ENCODE results near the gene AHI1.

AHI1 gene

DNA sequence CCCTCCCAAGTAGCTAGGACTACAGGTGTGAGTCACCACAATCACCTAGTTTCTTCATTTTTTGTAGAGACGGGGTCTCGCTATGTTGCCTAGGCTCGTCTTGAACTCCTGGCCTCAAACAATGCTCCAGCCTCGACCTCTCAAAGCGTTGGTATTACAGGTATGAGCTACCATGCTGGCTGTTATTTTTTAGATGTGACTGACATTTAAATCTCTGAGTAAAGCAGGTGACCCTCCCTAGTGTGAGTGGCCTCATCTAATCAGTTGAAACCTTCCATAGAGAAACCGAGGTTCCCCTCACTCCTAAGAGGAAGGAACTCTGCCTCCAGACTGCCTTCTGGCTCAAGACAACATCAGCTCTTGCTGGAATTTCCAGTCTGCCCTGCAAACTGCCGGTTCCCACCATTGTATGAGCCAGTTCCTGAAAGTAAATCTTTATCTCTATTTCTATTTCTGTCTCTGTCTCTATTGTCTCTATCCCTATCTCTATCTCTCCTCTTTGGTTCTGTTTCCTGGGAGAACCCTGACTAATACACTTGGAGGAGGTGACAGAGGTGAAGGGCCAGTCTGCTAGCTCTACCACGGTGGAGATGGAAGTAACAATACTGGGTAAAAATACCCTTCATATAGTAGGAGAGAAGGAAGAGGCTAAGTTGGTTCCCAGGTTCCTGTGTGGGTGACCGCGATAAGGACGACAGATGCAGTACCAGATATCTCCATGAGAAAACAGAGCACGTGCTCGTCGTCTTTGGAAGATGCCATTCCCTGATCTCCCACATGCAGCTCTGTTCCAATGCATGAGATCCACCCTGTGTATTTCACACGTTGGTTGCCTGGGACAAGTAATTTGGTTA is 235.4 kb downstream of the AHI1 start:
- Histone ChIP-seq H3K4me1 (ENCODE audit: control insufficient read depth, insufficient read depth, low read length, poor library complexity, severe bottlenecking) (peaks cover 6% of the 10 kb centered on the region), H3K36me3 (ENCODE audit: control insufficient read depth, insufficient read depth, low read length) (no peaks in the 10 kb centered on the region), H3K9me3 (ENCODE audit: control insufficient read depth, low read length) (no peaks in the 10 kb centered on the region), H3K27ac (ENCODE audit: low read depth, low read length, severe bottlenecking) (peak overlapping the region; percentile 41), H3K4me3 (ENCODE audit: extremely low read depth, insufficient read depth, low read length, poor library complexity, severe bottlenecking) (no peak overlapping the region)
- WGBS, 2 experiments (ENCODE audit: insufficient coverage in 2 of 2), result 93 to 95% methylated on average over 11 to 13 of the region's 15 CpGs

DNA sequence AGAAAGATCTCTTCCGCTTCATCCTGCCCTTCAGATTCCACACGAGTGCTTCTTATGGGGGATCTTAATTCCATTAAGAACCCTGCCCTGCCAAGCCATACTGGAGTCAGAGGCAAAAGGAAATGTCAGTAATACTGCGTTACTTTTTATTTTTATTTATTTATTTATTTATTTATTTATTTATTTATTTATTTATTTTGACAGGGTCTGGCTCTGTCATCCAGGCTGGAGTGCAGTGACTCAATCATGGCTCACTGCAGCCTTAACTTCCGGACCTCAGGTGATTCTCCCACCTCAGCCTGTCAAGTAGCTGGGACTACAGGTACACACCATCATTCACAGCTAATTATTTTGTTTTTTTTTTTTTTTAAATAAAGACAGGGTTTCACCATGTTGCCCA is 236.9 kb downstream of the AHI1 start:
- WGBS, 2 experiments (ENCODE audit: insufficient coverage in 2 of 2), result 89 to 90% methylated on average over 3 of the region's 4 CpGs
- no peak overlapping the region for H3K27ac ChIP-seq (ENCODE audit: low read depth, low read length, severe bottlenecking)
- H3K4me1 ChIP-seq (ENCODE audit: control insufficient read depth, insufficient read depth, low read length, poor library complexity, severe bottlenecking), result peaks cover 6% of the 10 kb centered on the region
- no peak overlapping the region for H3K4me3 ChIP-seq (ENCODE audit: extremely low read depth, insufficient read depth, low read length, poor library complexity, severe bottlenecking)
- H3K9me3 ChIP-seq (ENCODE audit: control insufficient read depth, low read length), result no peaks in the 10 kb centered on the region
- H3K36me3 ChIP-seq (ENCODE audit: control insufficient read depth, insufficient read depth, low read length), result no peaks in the 10 kb centered on the region

GRCh38 chr6:135258970-135259369 is 238.6 kb downstream of the AHI1 start:
- Histone ChIP-seq H3K4me3 (ENCODE audit: extremely low read depth, insufficient read depth, low read length, poor library complexity, severe bottlenecking) (no peak overlapping the region), H3K9me3 (ENCODE audit: control insufficient read depth, low read length) (no peaks in the 10 kb centered on the region), H3K4me1 (ENCODE audit: control insufficient read depth, insufficient read depth, low read length, poor library complexity, severe bottlenecking) (peaks cover 6% of the 10 kb centered on the region), H3K36me3 (ENCODE audit: control insufficient read depth, insufficient read depth, low read length) (no peaks in the 10 kb centered on the region), H3K27ac (ENCODE audit: low read depth, low read length, severe bottlenecking) (no peak overlapping the region)
- WGBS, 2 experiments (ENCODE audit: insufficient coverage in 2 of 2), result 82 to 89% methylated on average over 4 to 5 of the region's 6 CpGs

GRCh38 chr6:135257631-135258405 is 239.7 kb downstream of the AHI1 start:
- no peaks in the 10 kb centered on the region for H3K36me3 ChIP-seq (ENCODE audit: control insufficient read depth, insufficient read depth, low read length)
- H3K4me1 ChIP-seq (ENCODE audit: control insufficient read depth, insufficient read depth, low read length, poor library complexity, severe bottlenecking), result peaks cover 12% of the 10 kb centered on the region
- H3K4me3 ChIP-seq (ENCODE audit: extremely low read depth, insufficient read depth, low read length, poor library complexity, severe bottlenecking), result no peak overlapping the region
- H3K27ac ChIP-seq (ENCODE audit: low read depth, low read length, severe bottlenecking), result no peak overlapping the region
- WGBS, 2 experiments (ENCODE audit: insufficient coverage in 2 of 2), result 80 to 100% methylated on average over 1 of the region's 2 CpGs
- H3K9me3 ChIP-seq (ENCODE audit: control insufficient read depth, low read length), result no peaks in the 10 kb centered on the region

- Histone ChIP-seq H3K4me1 (ENCODE audit: control insufficient read depth, insufficient read depth, low read length, poor library complexity, severe bottlenecking) (peaks cover 14% of the 10 kb centered on the region), H3K4me3 (ENCODE audit: extremely low read depth, insufficient read depth, low read length, poor library complexity, severe bottlenecking) (no peak overlapping the region), H3K27ac (ENCODE audit: low read depth, low read length, severe bottlenecking) (no peak overlapping the region), H3K36me3 (ENCODE audit: control insufficient read depth, insufficient read depth, low read length) (no peaks in the 10 kb centered on the region), H3K9me3 (ENCODE audit: control insufficient read depth, low read length) (no peaks in the 10 kb centered on the region)
- 75% methylated on average over 3 of the region's 4 CpGs; no CpG with 5 or more reads in 1 of the 2 experiments for WGBS, 2 experiments (ENCODE audit: insufficient coverage in 2 of 2)
Observed at GRCh38 chr6:135256866-135257265, 240.7 kb downstream of the AHI1 start.

GRCh38 chr6:135254471-135254870 is 243.1 kb downstream of the AHI1 start:
- whole genome bisulfite sequencing, 2 experiments (ENCODE audit: insufficient coverage in 2 of 2), result no CpG with 5 or more reads among the region's 1 CpG
- Histone ChIP-seq H3K27ac (ENCODE audit: low read depth, low read length, severe bottlenecking) (no peak overlapping the region), H3K9me3 (ENCODE audit: control insufficient read depth, low read length) (no peaks in the 10 kb centered on the region), H3K4me1 (ENCODE audit: control insufficient read depth, insufficient read depth, low read length, poor library complexity, severe bottlenecking) (peaks cover 37% of the 10 kb centered on the region), H3K36me3 (ENCODE audit: control insufficient read depth, insufficient read depth, low read length) (no peaks in the 10 kb centered on the region), H3K4me3 (ENCODE audit: extremely low read depth, insufficient read depth, low read length, poor library complexity, severe bottlenecking) (no peak overlapping the region)

GRCh38 chr6:135251498-135252441 is 245.8 kb downstream of the AHI1 start:
- WGBS, 2 experiments (ENCODE audit: insufficient coverage in 2 of 2), result 63 to 83% methylated on average over 5 to 12 of the region's 13 CpGs
- no peaks in the 10 kb centered on the region for H3K36me3 ChIP-seq (ENCODE audit: control insufficient read depth, insufficient read depth, low read length)
- H3K9me3 ChIP-seq (ENCODE audit: control insufficient read depth, low read length), result no peaks in the 10 kb centered on the region
- no peak overlapping the region for H3K4me3 ChIP-seq (ENCODE audit: extremely low read depth, insufficient read depth, low read length, poor library complexity, severe bottlenecking)
- H3K27ac ChIP-seq (ENCODE audit: low read depth, low read length, severe bottlenecking), result peak overlapping the region; percentile 88
- H3K4me1 ChIP-seq (ENCODE audit: control insufficient read depth, insufficient read depth, low read length, poor library complexity, severe bottlenecking), result peaks cover 42% of the 10 kb centered on the region

GRCh38 chr6:135250751-135251497 is 246.6 kb downstream of the AHI1 start:
- 68 to 81% methylated on average over 2 to 6 of the region's 9 CpGs for WGBS, 2 experiments (ENCODE audit: insufficient coverage in 2 of 2)
- H3K27ac ChIP-seq (ENCODE audit: low read depth, low read length, severe bottlenecking), result peak overlapping the region; percentile 88
- no peak overlapping the region for H3K4me3 ChIP-seq (ENCODE audit: extremely low read depth, insufficient read depth, low read length, poor library complexity, severe bottlenecking)
- H3K9me3 ChIP-seq (ENCODE audit: control insufficient read depth, low read length), result no peaks in the 10 kb centered on the region
- peaks cover 42% of the 10 kb centered on the region for H3K4me1 ChIP-seq (ENCODE audit: control insufficient read depth, insufficient read depth, low read length, poor library complexity, severe bottlenecking)
- no peaks in the 10 kb centered on the region for H3K36me3 ChIP-seq (ENCODE audit: control insufficient read depth, insufficient read depth, low read length)

DNA sequence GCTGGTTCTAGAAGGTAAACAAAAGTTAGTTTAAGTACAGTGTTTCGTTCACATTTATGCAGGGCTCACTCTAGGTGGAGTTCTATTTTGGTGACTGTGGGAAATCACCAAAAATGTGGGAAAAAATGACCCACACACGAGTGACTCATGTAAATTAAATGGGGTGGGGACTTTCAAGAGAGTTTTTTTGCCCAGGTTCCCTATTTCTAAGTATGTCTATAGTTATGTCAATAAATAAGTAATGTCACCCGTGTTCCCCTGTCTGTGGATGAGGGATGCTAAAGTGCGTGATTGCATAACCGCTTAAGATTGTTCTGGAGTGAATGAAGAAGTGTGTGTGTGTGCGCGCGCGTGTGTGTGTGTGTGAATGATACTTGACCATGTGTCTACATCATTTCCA is 247.3 kb downstream of the AHI1 start:
- Histone ChIP-seq H3K27ac (ENCODE audit: low read depth, low read length, severe bottlenecking) (no peak overlapping the region), H3K4me1 (ENCODE audit: control insufficient read depth, insufficient read depth, low read length, poor library complexity, severe bottlenecking) (peaks cover 42% of the 10 kb centered on the region), H3K4me3 (ENCODE audit: extremely low read depth, insufficient read depth, low read length, poor library complexity, severe bottlenecking) (no peak overlapping the region), H3K36me3 (ENCODE audit: control insufficient read depth, insufficient read depth, low read length) (no peaks in the 10 kb centered on the region), H3K9me3 (ENCODE audit: control insufficient read depth, low read length) (no peaks in the 10 kb centered on the region)
- WGBS, 2 experiments (ENCODE audit: insufficient coverage in 2 of 2), result 79 to 93% methylated on average over 3 to 4 of the region's 9 CpGs

Measured in mesodermal cell (in vitro differentiated cells).